ENCODE results near the gene IL17RB.

The IL17RB gene

GRCh38 chr3:53846134-53846850 is at the start of gene IL17RB, which contains the start of gene CHDH:
IL17RB (plus strand) TSS chr3:53846568; CDS start chr3:53846589, 21 bp downstream.
CHDH (minus strand) TSS chr3:53846419; CDS start chr3:53824008, 22,411 bp downstream.
- DNase-seq (ENCODE audit: low read depth in 2 of 2), result no peak

DNA sequence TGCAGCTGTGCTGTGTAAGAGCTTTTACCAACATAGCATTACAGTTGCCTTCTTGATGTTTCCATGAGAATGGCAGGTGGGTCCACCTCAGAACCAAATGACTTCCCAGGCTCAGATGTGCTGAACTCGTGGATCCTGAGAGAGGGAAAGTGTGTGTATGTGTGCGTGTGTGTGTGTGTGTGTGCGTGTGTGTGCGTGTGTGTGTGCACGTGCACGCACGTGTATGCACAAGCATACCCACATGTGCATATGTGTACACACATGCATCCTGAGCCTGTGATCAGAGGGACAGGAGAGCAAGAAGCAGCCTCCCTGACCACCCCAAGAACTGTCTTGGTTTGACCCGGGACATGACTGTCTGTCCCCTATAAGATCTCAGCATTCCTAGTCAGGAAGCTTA is 48.2 kb upstream of the IL17RB start:
- no peak for DNase-seq (ENCODE audit: low read depth in 2 of 2)

DNA sequence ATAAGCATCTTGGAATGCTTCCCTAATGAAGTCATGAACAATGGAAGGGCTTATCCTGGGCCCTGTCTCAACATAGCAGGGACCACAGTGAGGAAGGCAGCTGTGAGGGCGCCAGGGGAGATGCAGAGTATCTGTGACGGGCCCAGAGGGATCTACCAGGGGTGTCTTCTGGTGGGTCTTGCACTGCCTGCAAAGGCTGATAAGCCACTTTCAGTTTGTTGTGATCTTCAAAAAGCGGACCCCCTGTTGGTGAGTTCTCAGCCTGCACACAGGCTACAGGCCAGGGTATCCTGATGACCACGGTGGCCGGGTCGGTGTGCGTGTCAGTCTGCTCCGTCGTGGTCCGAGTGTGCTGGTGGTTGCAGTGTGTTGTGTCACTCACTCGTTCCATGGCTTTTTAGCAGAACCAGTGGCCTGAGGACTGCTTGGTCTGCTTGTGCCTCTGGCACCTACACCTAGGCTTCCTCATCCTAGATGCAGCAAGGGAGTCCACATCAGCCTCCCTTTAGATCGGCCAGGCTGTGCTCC is 47.0 kb upstream of the IL17RB start:
- no peak for DNase-seq (ENCODE audit: low read depth in 2 of 2)

DNA sequence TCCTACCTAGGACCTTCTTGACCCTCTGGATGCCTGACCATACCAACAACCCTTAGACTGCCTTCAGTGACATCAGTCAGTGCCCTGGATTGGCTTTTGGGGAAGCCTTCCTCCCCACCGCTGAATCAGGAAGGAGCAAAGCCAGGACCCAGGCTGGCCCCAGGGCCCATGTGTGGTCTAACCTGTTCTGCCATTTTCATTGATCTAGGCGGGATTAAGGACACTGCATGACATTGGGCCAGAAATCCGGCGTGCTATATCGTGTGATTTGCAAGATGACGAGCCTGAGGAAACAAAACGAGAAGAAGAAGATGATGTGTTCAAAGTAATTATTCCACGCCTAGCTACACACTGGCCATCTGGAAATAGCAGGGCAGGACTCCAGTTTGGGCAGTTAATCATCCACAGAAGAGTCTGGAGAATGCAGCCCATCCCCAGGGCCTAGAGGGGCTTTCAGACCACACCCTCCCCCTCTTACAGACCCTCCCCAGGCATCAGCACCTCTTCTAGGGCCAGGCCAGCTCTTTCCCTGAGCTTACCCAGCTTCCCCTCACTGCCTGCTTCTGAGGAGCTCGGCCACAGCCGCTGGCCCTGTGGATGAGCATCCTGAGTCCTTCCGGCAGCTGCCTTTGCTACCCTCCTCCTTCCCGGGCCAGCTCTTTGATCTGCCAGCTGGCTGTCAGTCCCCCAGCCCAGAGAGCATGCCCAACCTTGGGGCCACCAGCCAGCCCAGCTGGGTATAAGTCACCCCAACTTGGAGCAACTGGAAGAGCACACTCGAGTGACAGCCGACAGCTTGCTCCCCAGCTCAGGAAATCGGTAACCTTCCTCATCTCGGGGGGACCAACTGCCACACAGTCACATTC is 46.1 kb upstream of the IL17RB start:
- no peak for DNase-seq (ENCODE audit: low read depth in 2 of 2)

GRCh38 chr3:53801319-53801718 is 45.0 kb upstream of the IL17RB start:
- no peak for DNase-seq (ENCODE audit: low read depth in 2 of 2)

DNA sequence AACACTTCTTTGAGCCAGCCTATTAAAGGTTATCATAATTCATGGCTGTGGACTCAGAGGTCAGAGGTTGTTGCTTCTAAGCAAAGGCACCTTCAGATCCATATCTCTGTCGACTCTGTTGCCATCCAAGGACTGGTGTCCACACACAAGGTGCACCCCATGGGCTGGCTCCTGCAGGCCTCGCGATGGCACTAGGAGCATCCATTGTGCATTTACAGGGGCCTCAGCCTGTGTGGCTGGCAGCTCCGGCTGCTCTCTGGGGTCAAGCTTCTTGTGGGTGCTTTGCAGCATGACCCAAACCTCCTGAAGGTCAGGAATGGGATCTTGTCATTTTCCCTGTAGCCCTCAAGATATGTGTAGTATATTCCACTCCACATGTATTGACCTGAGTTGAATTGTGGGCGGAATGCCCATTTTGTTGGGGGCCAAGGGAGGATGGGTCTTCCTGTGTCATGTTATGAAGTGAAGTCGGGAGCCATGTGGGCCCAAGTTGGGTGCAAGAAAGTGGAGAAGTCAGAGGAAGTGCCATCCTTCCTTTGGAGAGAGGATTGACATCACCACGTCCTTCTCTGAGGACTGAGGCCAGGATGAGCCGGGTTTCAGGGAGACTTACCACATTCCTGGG is 44.0 kb upstream of the IL17RB start:
- DNase-seq (ENCODE audit: low read depth in 2 of 2), result no peak

- no peak for DNase-seq (ENCODE audit: low read depth in 2 of 2)
Observed at GRCh38 chr3:53803124-53803815, 43.1 kb upstream of the IL17RB start.

GRCh38 chr3:53803816-53804695 is 42.3 kb upstream of the IL17RB start:
- no peak for DNase-seq (ENCODE audit: low read depth in 2 of 2)

GRCh38 chr3:53804697-53805462 is 41.5 kb upstream of the IL17RB start:
- DNase-seq (ENCODE audit: low read depth in 2 of 2), result no peak

- no peak for DNase-seq (ENCODE audit: low read depth in 2 of 2)
Observed at GRCh38 chr3:53805463-53806159, 40.8 kb upstream of the IL17RB start.

DNA sequence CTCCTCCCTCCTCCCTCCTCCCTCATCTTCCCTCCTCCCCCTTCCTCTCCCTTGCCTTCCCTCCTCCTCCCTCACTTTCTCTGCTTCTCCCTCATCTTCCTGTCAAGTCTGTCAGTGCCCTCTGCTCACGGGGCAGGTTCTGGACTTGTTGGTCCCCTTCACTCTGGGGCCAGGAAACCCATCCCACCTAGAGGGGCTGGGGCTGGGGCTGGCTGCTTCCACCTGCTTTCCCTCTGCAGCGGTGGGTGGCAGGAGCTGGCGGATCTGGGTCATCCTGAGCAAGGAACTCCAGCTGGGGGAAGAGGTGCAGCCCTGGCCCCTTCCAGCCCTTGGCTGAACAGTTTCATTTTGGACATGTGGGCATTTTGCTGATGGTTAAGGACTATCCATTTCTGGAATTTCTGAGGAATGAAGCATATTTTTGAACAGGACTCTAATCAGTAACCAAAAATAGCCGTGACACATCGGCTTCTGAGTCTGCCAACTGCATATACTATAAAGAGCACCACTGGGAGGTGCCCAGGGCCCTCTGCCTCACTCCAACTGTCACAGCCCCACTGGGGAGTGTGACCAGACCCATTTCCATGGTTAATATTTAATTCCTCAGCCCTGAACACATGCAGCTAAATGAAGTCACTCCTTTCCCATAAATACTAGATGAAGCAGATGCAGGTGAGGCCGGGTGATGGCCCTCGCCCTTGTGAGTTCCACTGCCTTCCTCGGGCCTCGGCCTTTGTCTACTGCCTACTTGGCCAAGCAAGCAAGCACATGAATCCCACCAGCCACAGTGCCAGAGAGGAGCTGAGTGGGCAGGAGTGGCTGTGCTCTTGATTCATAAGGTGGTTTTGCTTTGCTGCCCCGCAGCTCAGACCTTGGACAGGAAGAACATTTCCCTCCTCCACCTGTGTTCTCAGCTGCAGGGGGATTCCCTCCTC is 39.9 kb upstream of the IL17RB start:
- no peak for DNase-seq (ENCODE audit: low read depth in 2 of 2)

DNA sequence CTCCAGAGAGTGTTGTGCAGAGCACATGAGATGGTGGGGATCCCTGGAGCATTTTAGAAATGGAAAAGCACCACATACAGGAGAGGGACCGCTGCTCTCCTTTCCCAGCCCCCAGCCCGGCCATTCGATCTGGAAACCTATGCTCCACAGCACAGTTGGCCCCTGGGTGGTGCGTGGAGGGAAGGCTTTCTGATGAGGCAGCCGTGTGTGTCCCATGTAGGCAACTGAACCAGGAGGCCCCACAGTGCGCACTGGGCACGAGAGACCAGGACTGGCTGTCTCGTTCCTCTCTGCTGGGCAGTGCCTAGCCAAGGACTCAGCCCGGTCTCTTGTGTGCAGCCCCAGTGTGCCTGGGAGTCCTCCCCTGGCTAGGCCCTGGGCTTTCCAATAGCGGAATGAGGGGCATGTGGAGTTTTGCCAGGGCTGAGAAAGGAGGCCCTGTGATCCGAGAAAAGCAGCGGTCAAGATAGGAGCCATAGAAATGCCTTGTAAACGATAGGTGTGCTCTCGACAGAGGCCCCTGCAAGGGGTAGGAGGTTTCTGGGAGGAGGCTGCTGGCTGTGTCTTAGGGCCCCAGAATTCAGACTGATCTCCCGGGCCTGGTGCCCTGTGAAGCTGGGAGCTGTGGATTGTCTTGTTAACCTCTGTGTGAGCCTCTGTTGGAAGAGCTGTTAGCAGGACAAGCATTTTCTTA is 39.1 kb upstream of the IL17RB start:
- DNase-seq (ENCODE audit: low read depth in 2 of 2), result no peak

DNA sequence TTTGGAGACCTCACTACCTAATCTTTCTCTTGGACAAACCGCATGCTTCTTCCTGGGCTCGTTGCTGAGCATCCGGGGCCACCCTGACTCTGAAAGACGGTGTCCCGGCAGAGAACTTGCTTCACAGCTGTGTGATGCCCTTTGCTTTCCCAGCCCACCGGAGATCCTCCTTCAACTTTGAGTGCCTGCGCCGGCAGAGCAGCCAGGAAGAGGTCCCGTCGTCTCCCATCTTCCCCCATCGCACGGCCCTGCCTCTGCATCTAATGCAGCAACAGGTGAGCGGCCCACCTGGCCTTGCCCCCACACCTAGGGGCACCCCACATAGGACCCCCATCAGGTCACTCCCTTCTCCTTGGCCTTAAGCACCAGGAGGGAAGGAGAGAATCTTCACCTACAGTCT is 37.9 kb upstream of the IL17RB start:
- no peak for DNase-seq (ENCODE audit: low read depth in 2 of 2)

GRCh38 chr3:53809267-53809666 is 37.1 kb upstream of the IL17RB start:
- no peak for DNase-seq (ENCODE audit: low read depth in 2 of 2)

DNA sequence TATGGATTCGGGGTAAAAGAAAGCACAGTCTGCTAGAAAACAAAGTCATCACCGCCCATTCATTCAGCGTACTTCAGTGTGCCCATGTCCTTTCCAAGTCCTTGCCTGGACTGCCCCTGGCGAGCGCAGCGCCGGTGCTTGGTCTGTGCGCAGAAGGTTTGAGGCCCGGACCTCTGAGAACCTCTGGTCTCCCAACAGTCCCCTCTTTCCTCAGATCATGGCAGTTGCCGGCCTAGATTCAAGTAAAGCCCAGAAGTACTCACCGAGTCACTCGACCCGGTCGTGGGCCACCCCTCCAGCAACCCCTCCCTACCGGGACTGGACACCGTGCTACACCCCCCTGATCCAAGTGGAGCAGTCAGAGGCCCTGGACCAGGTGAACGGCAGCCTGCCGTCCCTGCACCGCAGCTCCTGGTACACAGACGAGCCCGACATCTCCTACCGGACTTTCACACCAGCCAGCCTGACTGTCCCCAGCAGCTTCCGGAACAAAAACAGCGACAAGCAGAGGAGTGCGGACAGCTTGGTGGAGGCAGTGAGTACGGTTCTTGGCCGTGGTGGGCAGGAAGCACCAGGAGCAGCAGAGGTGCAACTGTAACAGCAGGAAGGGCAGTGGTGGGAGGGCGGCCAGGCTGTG is 36.5 kb upstream of the IL17RB start:
- no peak for DNase-seq (ENCODE audit: low read depth in 2 of 2)

- DNase-seq (ENCODE audit: low read depth in 2 of 2), result no peak
Observed at GRCh38 chr3:53811143-53811927, 35.0 kb upstream of the IL17RB start.
